NB4 (cell line): ENCODE data around the gene GIPC2.

ENCODE experiments used
- CTCF ChIP-seq: IDR thresholded peaks from one replicate; pipeline ENCODE4 v1.5.1; 2012; ENCODE audit warnings: low read depth, low read length
- MYC ChIP-seq: IDR thresholded peaks from 2 replicates; pipeline ENCODE4 v1.6.1; 2011; ENCODE audit warnings: low read depth, low read length
- POLR2A ChIP-seq: IDR thresholded peaks from 2 replicates; pipeline ENCODE4 v1.6.1; 2011; ENCODE audit warnings: mild to moderate bottlenecking; ENCODE audit not compliant: insufficient read length; ENCODE audit errors: extremely low read depth
- TF ChIP-seq, protein P1 (sequence below): IDR thresholded peaks from 2 replicates; pipeline ENCODE4 v1.6.1; 2011; ENCODE audit warnings: low read depth, low read length

GRCh38 chr1:78114034-78114956 lies 68.5 kb downstream of the GIPC2 start:
- no peak for TF ChIP-seq POLR2A
- TF ChIP-seq CTCF: peak; percentile 64
- no peak for TF ChIP-seq MYC
- TF ChIP-seq, protein P1, sequence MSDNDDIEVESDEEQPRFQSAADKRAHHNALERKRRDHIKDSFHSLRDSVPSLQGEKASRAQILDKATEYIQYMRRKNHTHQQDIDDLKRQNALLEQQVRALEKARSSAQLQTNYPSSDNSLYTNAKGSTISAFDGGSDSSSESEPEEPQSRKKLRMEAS: no peak
